H1 (cell line): ENCODE results near the gene INPP5K. TPM values are rescaled to one million over a fixed set of nuclear protein-coding genes. Genes with fewer than 3 reads are reported as not detected.

Experiments used
- CTCF ChIA-PET: fragments of 300-600 bp; sonication (Branson Sonifier 250); formaldehyde crosslinking; loops from one replicate; lab custom pipeline; 2021; ENCODE audit not compliant: partially characterized antibody; lab: Charles Lee
- POLR2A ChIA-PET: fragments of 300-600 bp; sonication (Branson Sonifier 250); formaldehyde crosslinking; loops from one replicate; lab custom pipeline; 2021; ENCODE audit warnings: inconsistent platforms; ENCODE audit not compliant: partially characterized antibody; lab: Charles Lee
- DNase-seq, 2 experiments: peaks; one replicate each; pipeline versions ENCODE4 v3.0.0 to v3.0.0-alpha.2; 2010 to 2022; ENCODE audit warnings: low spot score in 2 of 2, low read depth in 1 of 2, mixed read lengths in 1 of 2
- FAIRE-seq: peaks from 2 replicates; lab custom pipeline; 2011; peaks lifted over from hg19 to GRCh38; lab: Jason Lieb, UNC
- H2AFZ ChIP-seq: 2 replicates; pipeline ENCODE4 v1.8.1; 2012; ENCODE audit warnings: low read length, inconsistent platforms
- H2AK5ac ChIP-seq: 2 replicates; pipeline ENCODE4 v1.6.1; 2013; ENCODE audit warnings: low read depth, low read length
- H2BK120ac ChIP-seq: replicated peaks from 2 replicates; pipeline ENCODE3; 2013; ENCODE audit warnings: low read depth, low read length, inconsistent platforms
- H2BK12ac ChIP-seq: 2 replicates; pipeline ENCODE4 v1.6.1; 2013; ENCODE audit warnings: low read depth, low read length
- H2BK15ac ChIP-seq: 2 replicates; pipeline ENCODE4 v1.6.1; 2013; ENCODE audit warnings: low read length
- H2BK20ac ChIP-seq: 2 replicates; pipeline ENCODE4 v1.6.1; 2013; ENCODE audit warnings: low read length
- H2BK5ac ChIP-seq: 2 replicates; pipeline ENCODE4 v1.6.1; 2013; ENCODE audit warnings: low read depth, low read length
- H3K14ac ChIP-seq: 2 replicates; pipeline ENCODE4 v1.6.1; 2013; ENCODE audit warnings: inconsistent platforms; ENCODE audit not compliant: insufficient read length
- H3K18ac ChIP-seq: 2 replicates; pipeline ENCODE4 v1.6.1; 2013; ENCODE audit warnings: low read length; ENCODE audit errors: extremely low read depth
- H3K23ac ChIP-seq: 2 replicates; pipeline ENCODE4 v1.6.1; 2013; ENCODE audit warnings: inconsistent platforms; ENCODE audit not compliant: insufficient read length
- H3K23me2 ChIP-seq: 2 replicates; pipeline ENCODE4 v1.6.1; 2013; ENCODE audit warnings: low read depth, low read length
- H3K27ac ChIP-seq: 2 replicates; pipeline ENCODE4 v1.6.1; 2011; ENCODE audit warnings: low read depth, low read length, inconsistent platforms
- H3K27me3 ChIP-seq, 4 experiments: replicated peaks in 1 of 4; 1 replicate in 1 of 4; 2 replicates in 3 of 4; pipeline versions ENCODE4 v1.6.1 to v1.8.1; 2011 to 2013; ENCODE audit warnings: low read length in 3 of 4, mild to moderate bottlenecking in 3 of 4, inconsistent platforms in 2 of 4, mixed read lengths in 2 of 4, moderate library complexity in 1 of 4; ENCODE audit not compliant: control insufficient read depth in 3 of 4, insufficient read depth in 3 of 4; ENCODE audit errors: extremely low read depth in 1 of 4
- H3K36me3 ChIP-seq, 4 experiments: 2 replicates each; pipeline versions ENCODE4 v1.6.1 to v1.8.1; 2011 to 2013; ENCODE audit warnings: mild to moderate bottlenecking in 4 of 4, low read length in 3 of 4, moderate library complexity in 2 of 4, control low read depth in 1 of 4, inconsistent platforms in 1 of 4; ENCODE audit not compliant: insufficient read depth in 4 of 4, control insufficient read depth in 2 of 4
- H3K4ac ChIP-seq: replicated peaks from 2 replicates; pipeline ENCODE3; 2013; ENCODE audit warnings: low read length, low read depth, mixed read lengths, inconsistent platforms; ENCODE audit not compliant: insufficient read length
- H3K4me1 ChIP-seq, 4 experiments: replicated peaks in 1 of 4; 1 replicate in 1 of 4; 2 replicates in 3 of 4; pipeline versions ENCODE4 v1.6.1 to v1.8.1; 2011 to 2013; ENCODE audit warnings: low read length in 3 of 4, inconsistent platforms in 2 of 4, mixed read lengths in 1 of 4; ENCODE audit not compliant: insufficient read depth in 4 of 4, control insufficient read depth in 3 of 4
- H3K4me2 ChIP-seq, 2 experiments: 2 replicates each; pipeline versions ENCODE4 v1.6.1 to v1.8.1; 2011 to 2013; ENCODE audit warnings: low read depth in 2 of 2, low read length in 2 of 2, control low read depth in 1 of 2, inconsistent platforms in 1 of 2, mild to moderate bottlenecking in 1 of 2; ENCODE audit not compliant: insufficient read depth in 1 of 2
- H3K4me3 ChIP-seq, 4 experiments: fragments of 200-600, 300-600 bp in 1 of 4; sonication (generic), shearing (Covaris generic), sonication (Bioruptor Twin) in 1 of 4; 2 replicates each; pipeline versions ENCODE4 v1.5.1 to v1.8.1; 2011 to 2016; ENCODE audit warnings: low read length in 4 of 4, low read depth in 3 of 4, control low read depth in 2 of 4, inconsistent platforms in 2 of 4, mild to moderate bottlenecking in 2 of 4, mixed read lengths in 1 of 4, moderate library complexity in 1 of 4; ENCODE audit not compliant: insufficient read depth in 2 of 4; ENCODE audit errors: extremely low read depth in 1 of 4
- H3K56ac ChIP-seq: replicated peaks from 2 replicates; pipeline ENCODE3; 2013; ENCODE audit warnings: low read depth, mild to moderate bottlenecking, mixed read lengths, low read length, inconsistent platforms; ENCODE audit not compliant: insufficient read length
- H3K79me1 ChIP-seq: 2 replicates; pipeline ENCODE4 v1.6.1; 2013; ENCODE audit warnings: low read depth, low read length, control low read depth
- H3K79me2 ChIP-seq, 2 experiments: 2 replicates each; pipeline versions ENCODE4 v1.6.1 to v1.8.1; 2012 to 2013; ENCODE audit warnings: low read length in 2 of 2, mild to moderate bottlenecking in 2 of 2, inconsistent platforms in 1 of 2; ENCODE audit not compliant: insufficient read depth in 2 of 2, control insufficient read depth in 1 of 2
- H3K9ac ChIP-seq, 4 experiments: replicated peaks in 1 of 4; 1 replicate in 1 of 4; 2 replicates in 3 of 4; pipeline versions ENCODE4 v1.6.1 to v1.8.1; 2011 to 2013; ENCODE audit warnings: low read depth in 3 of 4, low read length in 3 of 4, control low read depth in 2 of 4, mild to moderate bottlenecking in 2 of 4, moderate library complexity in 2 of 4, inconsistent platforms in 1 of 4; ENCODE audit errors: extremely low read depth in 1 of 4
- H3K9me3 ChIP-seq, 2 experiments: 2 replicates each; pipeline versions ENCODE4 v1.6.1 to v1.8.1; 2012 to 2013; ENCODE audit warnings: mild to moderate bottlenecking in 2 of 2, moderate library complexity in 2 of 2, control low read depth in 1 of 2, inconsistent platforms in 1 of 2, low read depth in 1 of 2, low read length in 1 of 2, mixed read lengths in 1 of 2; ENCODE audit not compliant: insufficient read depth in 2 of 2
- H4K20me1 ChIP-seq, 2 experiments: replicated peaks in 1 of 2; 2 replicates each; pipeline versions ENCODE3 to v1.8.1; 2011 to 2013; ENCODE audit warnings: inconsistent platforms in 2 of 2, low read length in 2 of 2, mild to moderate bottlenecking in 1 of 2; ENCODE audit not compliant: insufficient read depth in 2 of 2, control insufficient read depth in 1 of 2
- H4K5ac ChIP-seq: 2 replicates; pipeline ENCODE4 v1.6.1; 2013; ENCODE audit warnings: low read length, low read depth, mixed read lengths, inconsistent platforms; ENCODE audit not compliant: insufficient read length
- H4K8ac ChIP-seq: 2 replicates; pipeline ENCODE4 v1.8.0; 2013; ENCODE audit warnings: mild to moderate bottlenecking, moderate library complexity, low read length, inconsistent platforms; ENCODE audit not compliant: insufficient read depth; ENCODE audit errors: extremely low read depth
- H4K91ac ChIP-seq: replicated peaks from 2 replicates; pipeline ENCODE3; 2013; ENCODE audit warnings: low read length, mixed read lengths, inconsistent platforms; ENCODE audit not compliant: insufficient read length
- CHD2 ChIP-seq: IDR thresholded peaks from 2 replicates; pipeline ENCODE4 v1.6.1; 2012; ENCODE audit warnings: low read length, improper control_type of control experiment
- GABPA ChIP-seq: IDR thresholded peaks from 2 replicates; pipeline ENCODE4 v1.6.1; 2011; ENCODE audit warnings: mild to moderate bottlenecking, low read length, moderate library complexity, borderline replicate concordance; ENCODE audit not compliant: insufficient read depth
- NRF1 ChIP-seq: IDR thresholded peaks from 2 replicates; pipeline ENCODE4 v1.6.1; 2011; ENCODE audit warnings: mild to moderate bottlenecking, low read depth, low read length, improper control_type of control experiment
- RAD21 ChIP-seq, 2 experiments: IDR thresholded peaks in 1 of 2; conservative IDR thresholded peaks in 1 of 2; 2 replicates each; pipeline ENCODE4 v1.6.1; 2011; ENCODE audit warnings: low read depth in 2 of 2, low read length in 2 of 2, improper control_type of control experiment in 1 of 2, inconsistent platforms in 1 of 2, mild to moderate bottlenecking in 1 of 2, moderate library complexity in 1 of 2
- RBBP5 ChIP-seq: IDR thresholded peaks from 2 replicates; pipeline ENCODE4 v1.7.1; 2012; ENCODE audit warnings: low read depth, mild to moderate bottlenecking, inconsistent platforms, low read length, moderate library complexity, borderline replicate concordance
- RNF2 ChIP-seq: fragments of 200-900, 300-1000 bp; sonication (generic); IDR thresholded peaks from 2 replicates; pipeline ENCODE4 v1.7.1; 2016; ENCODE audit warnings: borderline replicate concordance, low read depth, mild to moderate bottlenecking, antibody characterized with exemption, low read length; ENCODE audit not compliant: poor library complexity, severe bottlenecking; ENCODE audit errors: missing control alignments
- SAP30 ChIP-seq: fragments of 300-600 bp; sonication (generic); IDR thresholded peaks from 2 replicates; pipeline ENCODE4 v1.7.1; 2012; ENCODE audit warnings: low read length, moderate library complexity, mild to moderate bottlenecking, inconsistent platforms; ENCODE audit not compliant: insufficient read depth, insufficient replicate concordance
- SIN3A ChIP-seq, 2 experiments: IDR thresholded peaks in 1 of 2; conservative IDR thresholded peaks in 1 of 2; 2 replicates each; pipeline ENCODE4 v1.6.1; 2011 to 2012; ENCODE audit warnings: low read length in 2 of 2, improper control_type of control experiment in 1 of 2, low read depth in 1 of 2, mild to moderate bottlenecking in 1 of 2
- SIRT6 ChIP-seq: IDR thresholded peaks from one replicate; pipeline ENCODE4 v1.7.1; 2012; ENCODE audit warnings: low read length, inconsistent platforms
- SP4 ChIP-seq: IDR thresholded peaks from 2 replicates; pipeline ENCODE4 v1.6.1; 2012; ENCODE audit warnings: low read length, inconsistent platforms
- SRF ChIP-seq: IDR thresholded peaks from 2 replicates; pipeline ENCODE4 v1.6.1; 2011; ENCODE audit warnings: mild to moderate bottlenecking, low read depth, low read length, moderate library complexity
- TCF12 ChIP-seq: IDR thresholded peaks from 2 replicates; pipeline ENCODE4 v1.6.1; 2011; ENCODE audit warnings: low read depth, mild to moderate bottlenecking, low read length
- TEAD4 ChIP-seq: IDR thresholded peaks from 2 replicates; pipeline ENCODE4 v1.6.1; 2012; ENCODE audit warnings: low read depth, low read length, inconsistent platforms, mixed read lengths
- YY1 ChIP-seq: IDR thresholded peaks from 2 replicates; pipeline ENCODE4 v1.6.1; 2011; ENCODE audit warnings: low read depth, mild to moderate bottlenecking, low read length
- WGBS, 2 experiments: shearing (Covaris generic) in 1 of 2; methylation state at CpG; one replicate each; pipeline versions ENCODE4 v1.1.6 to v1.1.7; 2013 to 2015; ENCODE audit warnings: low lambda C conversion rate in 2 of 2, mixed read lengths in 2 of 2, inconsistent platforms in 1 of 2, low coverage in 1 of 2, missing lambda C conversion rate in 1 of 2; ENCODE audit not compliant: insufficient replicate concordance in 2 of 2, insufficient coverage in 1 of 2, insufficient read length in 1 of 2; ENCODE audit errors: extremely low coverage in 1 of 2, missing lambda C conversion rate in 1 of 2; 5-methylcytosine and 5-hydroxymethylcytosine counted together
- polyA plus RNA-seq, 7 experiments: library from polyadenylated mRNA; depleted of rRNA in 3 of 7; stranded (reverse) in 5 of 7; unstranded in 2 of 7; fragments of >200 nt in 5 of 7; fragments of 200-250 nt in 2 of 7; gene quantifications; 1 replicate in 5 of 7; 2 replicates in 1 of 7; 4 replicates in 1 of 7; pipeline versions ENCODE4 v1.2.1 to v1.2.3, GENCODE V29; 2011 to 2013; ENCODE audit warnings: missing spikeins in 2 of 7, mixed read lengths in 2 of 7
- total RNA-seq: library from RNA; stranded (reverse); fragmentation: NEBNext Ultra II Directional; extraction: Animal tissue kit (Norgen Biotek cat#: 25700); gene quantifications from 2 replicates; pipeline ENCODE4 v1.2.1, GENCODE V29; 2021

INPP5K gene
- total and polyA plus RNA-seq, 2 of the 8 experiments (the other 6 are each of a cell fraction or from before 2014, with no cell fraction given) = 21.0 to 24.1 TPM

GRCh38 chr17:1498233-1498632 lies 18.2 kb downstream of the INPP5K start:
- no peak for FAIRE-seq
- CTCF ChIA-PET = interaction anchor here (0.9 to 3.8 kb wide), 3 partner anchors 13 to 133 kb away, joined by 5 to 26 read pairs (median 8); no protein-coding TSS in a partner anchor
- TF ChIP-seq SRF = no peak
- TF ChIP-seq RNF2 = no peak
- TF ChIP-seq RBBP5 = no peak
- no peak for TF ChIP-seq TEAD4
- no peak for TF ChIP-seq TCF12
- no peak for TF ChIP-seq SAP30
- TF ChIP-seq SIN3A (conservative IDR thresholded peaks at IDR 0.05 in 1 of 2, IDR thresholded peaks at IDR 0.05 in 1 of 2; ENCODE audit: low read depth in 1 of 2, low read length in 2 of 2) = no peak
- TF ChIP-seq YY1 = no peak
- no peak for TF ChIP-seq RAD21 (IDR thresholded peaks at IDR 0.05 in 1 of 2, conservative IDR thresholded peaks at IDR 0.05 in 1 of 2; ENCODE audit: low read depth in 2 of 2, low read length in 2 of 2)
- no peak for TF ChIP-seq NRF1
- TF ChIP-seq CHD2 = no peak
- TF ChIP-seq SIRT6 = no peak
- TF ChIP-seq SP4 = no peak
- no peak for TF ChIP-seq GABPA

More at GRCh38 chr17:1498233-1498632, 18.2 kb downstream of the INPP5K start:
- Histone ChIP-seq H3K23ac (no peak overlapping the region), H2BK120ac (no peak overlapping the region), H2BK20ac (no peak overlapping the region), H3K4ac (no peak overlapping the region), H2BK12ac (no peak overlapping the region), H2BK5ac (no peak overlapping the region), H3K27me3 (no peaks in the 10 kb centered on the region), H2AFZ (no peak overlapping the region), H3K23me2 (no peaks in the 10 kb centered on the region), H3K36me3 (peaks cover 0 to 5% (median 0%) of the 10 kb centered on the region in 4 experiments; a peak in 2 of 8 replicates), H2AK5ac (no peak overlapping the region), H4K8ac (no peak overlapping the region), H3K56ac (no peak overlapping the region), H4K20me1 (peaks cover 0 to 2% of the 10 kb centered on the region in 2 experiments), H2BK15ac (no peak overlapping the region), H3K14ac (no peak overlapping the region), H3K9ac (no peak overlapping the region), H3K79me2 (no peaks in the 10 kb centered on the region), H3K9me3 (no peaks in the 10 kb centered on the region), H3K79me1 (no peaks in the 10 kb centered on the region), H3K18ac (no peak overlapping the region), H4K91ac (no peak overlapping the region), H4K5ac (no peak overlapping the region), H3K4me3 (no peak overlapping the region), H3K4me2 (no peak overlapping the region), H3K27ac (no peak overlapping the region), H3K4me1 (peaks cover 0 to 4% (median 0%) of the 10 kb centered on the region in 4 experiments; a peak in 1 of 7 replicates)
- POLR2A ChIA-PET = interaction anchor here (0.6 to 2.9 kb wide), 6 partner anchors 8 to 438 kb away, joined by 3 to 15 read pairs (median 6); partner anchors contain the start of genes INPP5K and YWHAE
- WGBS, 2 experiments = 88% methylated on average over 2 of the region's 2 CpGs; no CpG with 5 or more reads in 1 of the 2 experiments
- DNase-seq = no peak
